WTC11 (cell line): ENCODE measurements around the gene C9orf72.

Source experiments
- E2F4 ChIP-seq: sonication (generic); formaldehyde crosslinking; IDR thresholded peaks from 2 replicates; pipeline ENCODE4 v1.8.1; 2022; ENCODE audit warnings: low read depth, mild to moderate bottlenecking, moderate library complexity, missing genetic modification reagents, borderline replicate concordance
- ELF4 ChIP-seq: sonication (generic); formaldehyde crosslinking; IDR thresholded peaks from 2 replicates; pipeline ENCODE4 v1.8.1; 2022; ENCODE audit warnings: low read depth, mild to moderate bottlenecking, moderate library complexity, missing genetic modification reagents
- GABPB1 ChIP-seq: sonication (generic); formaldehyde crosslinking; IDR thresholded peaks from 2 replicates; pipeline ENCODE4 v1.8.1; 2023; ENCODE audit warnings: mild to moderate bottlenecking, missing genetic modification reagents
- GRHL2 ChIP-seq: fragments of 250-450 bp; sonication (Bioruptor Pico); IDR thresholded peaks from 2 replicates; pipeline ENCODE4 v1.8.0; 2022; ENCODE audit warnings: mild to moderate bottlenecking, moderate library complexity; ENCODE audit not compliant: insufficient replicate concordance, severe bottlenecking
- SMAD4 ChIP-seq: sonication (generic); formaldehyde crosslinking; IDR thresholded peaks from 2 replicates; pipeline ENCODE4 v1.8.0; 2022; ENCODE audit warnings: mild to moderate bottlenecking, missing genetic modification reagents
- TEAD4 ChIP-seq: sonication (generic); formaldehyde crosslinking; IDR thresholded peaks from 2 replicates; pipeline ENCODE4 v1.8.0; 2022; ENCODE audit warnings: mild to moderate bottlenecking, missing genetic modification reagents
- USF2 ChIP-seq: sonication (generic); formaldehyde crosslinking; IDR thresholded peaks from 2 replicates; pipeline ENCODE4 v1.8.1; 2023; ENCODE audit warnings: mild to moderate bottlenecking, missing genetic modification reagents, moderate library complexity
- ZNF416 ChIP-seq: fragments of 250-450 bp; sonication (Bioruptor Pico); IDR thresholded peaks from 2 replicates; pipeline ENCODE4 v1.9.0; 2021; ENCODE audit warnings: mild to moderate bottlenecking, inconsistent platforms
- TF ChIP-seq, protein P1 (sequence below): sonication (generic); formaldehyde crosslinking; IDR thresholded peaks from 2 replicates; pipeline ENCODE4 v1.8.0; 2022; ENCODE audit warnings: missing genetic modification reagents
- TF ChIP-seq, protein P2 (sequence below): fragments of 200-600 bp; IDR thresholded peaks from 2 replicates; pipeline ENCODE4 v1.8.0; 2022; ENCODE audit warnings: antibody characterized with exemption
- TF ChIP-seq, protein P3 (sequence below): sonication (generic); formaldehyde crosslinking; IDR thresholded peaks from 2 replicates; pipeline ENCODE4 v1.8.1; 2023; ENCODE audit warnings: mild to moderate bottlenecking, missing genetic modification reagents
- TF ChIP-seq, protein P4 (sequence below): sonication (generic); formaldehyde crosslinking; IDR thresholded peaks from 2 replicates; pipeline ENCODE4 v1.8.0; 2023; ENCODE audit warnings: mild to moderate bottlenecking, missing genetic modification reagents
- TF ChIP-seq, protein P5 (sequence below): sonication (generic); formaldehyde crosslinking; conservative IDR thresholded peaks from 2 replicates; pipeline ENCODE4 v1.8.1; 2022; ENCODE audit warnings: mild to moderate bottlenecking, missing genetic modification reagents

- TF ChIP-seq, protein P1, sequence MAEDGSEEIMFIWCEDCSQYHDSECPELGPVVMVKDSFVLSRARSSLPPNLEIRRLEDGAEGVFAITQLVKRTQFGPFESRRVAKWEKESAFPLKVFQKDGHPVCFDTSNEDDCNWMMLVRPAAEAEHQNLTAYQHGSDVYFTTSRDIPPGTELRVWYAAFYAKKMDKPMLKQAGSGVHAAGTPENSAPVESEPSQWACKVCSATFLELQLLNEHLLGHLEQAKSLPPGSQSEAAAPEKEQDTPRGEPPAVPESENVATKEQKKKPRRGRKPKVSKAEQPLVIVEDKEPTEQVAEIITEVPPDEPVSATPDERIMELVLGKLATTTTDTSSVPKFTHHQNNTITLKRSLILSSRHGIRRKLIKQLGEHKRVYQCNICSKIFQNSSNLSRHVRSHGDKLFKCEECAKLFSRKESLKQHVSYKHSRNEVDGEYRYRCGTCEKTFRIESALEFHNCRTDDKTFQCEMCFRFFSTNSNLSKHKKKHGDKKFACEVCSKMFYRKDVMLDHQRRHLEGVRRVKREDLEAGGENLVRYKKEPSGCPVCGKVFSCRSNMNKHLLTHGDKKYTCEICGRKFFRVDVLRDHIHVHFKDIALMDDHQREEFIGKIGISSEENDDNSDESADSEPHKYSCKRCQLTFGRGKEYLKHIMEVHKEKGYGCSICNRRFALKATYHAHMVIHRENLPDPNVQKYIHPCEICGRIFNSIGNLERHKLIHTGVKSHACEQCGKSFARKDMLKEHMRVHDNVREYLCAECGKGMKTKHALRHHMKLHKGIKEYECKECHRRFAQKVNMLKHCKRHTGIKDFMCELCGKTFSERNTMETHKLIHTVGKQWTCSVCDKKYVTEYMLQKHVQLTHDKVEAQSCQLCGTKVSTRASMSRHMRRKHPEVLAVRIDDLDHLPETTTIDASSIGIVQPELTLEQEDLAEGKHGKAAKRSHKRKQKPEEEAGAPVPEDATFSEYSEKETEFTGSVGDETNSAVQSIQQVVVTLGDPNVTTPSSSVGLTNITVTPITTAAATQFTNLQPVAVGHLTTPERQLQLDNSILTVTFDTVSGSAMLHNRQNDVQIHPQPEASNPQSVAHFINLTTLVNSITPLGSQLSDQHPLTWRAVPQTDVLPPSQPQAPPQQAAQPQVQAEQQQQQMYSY (CRISPR knock-in tag) = no peak
- TF ChIP-seq TEAD4 (CRISPR knock-in tag) (no peak), GRHL2 (no peak), SMAD4 (CRISPR knock-in tag) (no peak), ELF4 (CRISPR knock-in tag) (no peak), ZNF416 (CRISPR knock-in tag) (no peak), GABPB1 (CRISPR knock-in tag) (no peak), E2F4 (CRISPR knock-in tag) (no peak), USF2 (CRISPR knock-in tag) (no peak)
- TF ChIP-seq, protein P2, sequence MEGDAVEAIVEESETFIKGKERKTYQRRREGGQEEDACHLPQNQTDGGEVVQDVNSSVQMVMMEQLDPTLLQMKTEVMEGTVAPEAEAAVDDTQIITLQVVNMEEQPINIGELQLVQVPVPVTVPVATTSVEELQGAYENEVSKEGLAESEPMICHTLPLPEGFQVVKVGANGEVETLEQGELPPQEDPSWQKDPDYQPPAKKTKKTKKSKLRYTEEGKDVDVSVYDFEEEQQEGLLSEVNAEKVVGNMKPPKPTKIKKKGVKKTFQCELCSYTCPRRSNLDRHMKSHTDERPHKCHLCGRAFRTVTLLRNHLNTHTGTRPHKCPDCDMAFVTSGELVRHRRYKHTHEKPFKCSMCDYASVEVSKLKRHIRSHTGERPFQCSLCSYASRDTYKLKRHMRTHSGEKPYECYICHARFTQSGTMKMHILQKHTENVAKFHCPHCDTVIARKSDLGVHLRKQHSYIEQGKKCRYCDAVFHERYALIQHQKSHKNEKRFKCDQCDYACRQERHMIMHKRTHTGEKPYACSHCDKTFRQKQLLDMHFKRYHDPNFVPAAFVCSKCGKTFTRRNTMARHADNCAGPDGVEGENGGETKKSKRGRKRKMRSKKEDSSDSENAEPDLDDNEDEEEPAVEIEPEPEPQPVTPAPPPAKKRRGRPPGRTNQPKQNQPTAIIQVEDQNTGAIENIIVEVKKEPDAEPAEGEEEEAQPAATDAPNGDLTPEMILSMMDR = no peak
- TF ChIP-seq, protein P3, sequence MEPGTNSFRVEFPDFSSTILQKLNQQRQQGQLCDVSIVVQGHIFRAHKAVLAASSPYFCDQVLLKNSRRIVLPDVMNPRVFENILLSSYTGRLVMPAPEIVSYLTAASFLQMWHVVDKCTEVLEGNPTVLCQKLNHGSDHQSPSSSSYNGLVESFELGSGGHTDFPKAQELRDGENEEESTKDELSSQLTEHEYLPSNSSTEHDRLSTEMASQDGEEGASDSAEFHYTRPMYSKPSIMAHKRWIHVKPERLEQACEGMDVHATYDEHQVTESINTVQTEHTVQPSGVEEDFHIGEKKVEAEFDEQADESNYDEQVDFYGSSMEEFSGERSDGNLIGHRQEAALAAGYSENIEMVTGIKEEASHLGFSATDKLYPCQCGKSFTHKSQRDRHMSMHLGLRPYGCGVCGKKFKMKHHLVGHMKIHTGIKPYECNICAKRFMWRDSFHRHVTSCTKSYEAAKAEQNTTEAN (CRISPR knock-in tag) = no peak
- TF ChIP-seq, protein P4, sequence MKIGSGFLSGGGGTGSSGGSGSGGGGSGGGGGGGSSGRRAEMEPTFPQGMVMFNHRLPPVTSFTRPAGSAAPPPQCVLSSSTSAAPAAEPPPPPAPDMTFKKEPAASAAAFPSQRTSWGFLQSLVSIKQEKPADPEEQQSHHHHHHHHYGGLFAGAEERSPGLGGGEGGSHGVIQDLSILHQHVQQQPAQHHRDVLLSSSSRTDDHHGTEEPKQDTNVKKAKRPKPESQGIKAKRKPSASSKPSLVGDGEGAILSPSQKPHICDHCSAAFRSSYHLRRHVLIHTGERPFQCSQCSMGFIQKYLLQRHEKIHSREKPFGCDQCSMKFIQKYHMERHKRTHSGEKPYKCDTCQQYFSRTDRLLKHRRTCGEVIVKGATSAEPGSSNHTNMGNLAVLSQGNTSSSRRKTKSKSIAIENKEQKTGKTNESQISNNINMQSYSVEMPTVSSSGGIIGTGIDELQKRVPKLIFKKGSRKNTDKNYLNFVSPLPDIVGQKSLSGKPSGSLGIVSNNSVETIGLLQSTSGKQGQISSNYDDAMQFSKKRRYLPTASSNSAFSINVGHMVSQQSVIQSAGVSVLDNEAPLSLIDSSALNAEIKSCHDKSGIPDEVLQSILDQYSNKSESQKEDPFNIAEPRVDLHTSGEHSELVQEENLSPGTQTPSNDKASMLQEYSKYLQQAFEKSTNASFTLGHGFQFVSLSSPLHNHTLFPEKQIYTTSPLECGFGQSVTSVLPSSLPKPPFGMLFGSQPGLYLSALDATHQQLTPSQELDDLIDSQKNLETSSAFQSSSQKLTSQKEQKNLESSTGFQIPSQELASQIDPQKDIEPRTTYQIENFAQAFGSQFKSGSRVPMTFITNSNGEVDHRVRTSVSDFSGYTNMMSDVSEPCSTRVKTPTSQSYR (CRISPR knock-in tag) = no peak
- TF ChIP-seq, protein P5, sequence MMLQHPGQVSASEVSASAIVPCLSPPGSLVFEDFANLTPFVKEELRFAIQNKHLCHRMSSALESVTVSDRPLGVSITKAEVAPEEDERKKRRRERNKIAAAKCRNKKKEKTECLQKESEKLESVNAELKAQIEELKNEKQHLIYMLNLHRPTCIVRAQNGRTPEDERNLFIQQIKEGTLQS (CRISPR knock-in tag) = no peak
Measured at GRCh38 chr9:27582794-27583193, 9.5 kb upstream of the C9orf72 start.
